GM19468 (cell line): ENCODE data around the gene ADAMTSL3.
"Not testable (repeated sequence)": the region's sequence is repeated elsewhere in the genome, so short reads cannot be mapped to it uniquely, and the experiment has no call there.

Experiments used
- ATAC-seq: cut with Tn5 transposase; IDR thresholded peaks from one replicate; pipeline ENCODE4 v1.9.1; 2021; ENCODE audit warnings: mild to moderate bottlenecking, moderate library complexity, moderate number of reproducible peaks; ENCODE audit not compliant: unreplicated experiment; ENCODE audit errors: extremely low read depth

Gene ADAMTSL3

DNA sequence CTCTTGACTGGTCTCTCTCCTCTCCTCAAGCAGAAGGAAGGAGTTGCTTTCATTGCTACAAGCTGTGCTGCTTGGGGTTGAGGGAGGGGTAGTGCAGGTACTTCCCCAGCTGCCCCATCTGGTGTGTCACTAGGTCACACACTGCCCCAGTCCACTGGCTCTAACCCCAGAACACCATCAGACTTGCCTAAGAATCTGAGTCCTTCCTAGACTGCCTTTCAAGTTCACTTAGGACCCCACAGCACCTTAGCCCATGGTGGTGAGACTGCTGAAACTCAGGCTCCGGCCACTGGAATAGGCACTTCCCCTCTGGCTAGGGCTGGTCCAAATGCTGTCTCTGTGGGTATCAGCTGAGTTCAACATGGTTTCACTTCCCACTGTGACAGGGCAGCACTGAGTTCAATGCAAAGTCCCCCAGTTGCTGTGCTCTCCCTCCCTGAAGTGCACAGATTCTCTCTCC is 301.9 kb downstream of the ADAMTSL3 start:
- peak; percentile 93 for ATAC-seq

DNA sequence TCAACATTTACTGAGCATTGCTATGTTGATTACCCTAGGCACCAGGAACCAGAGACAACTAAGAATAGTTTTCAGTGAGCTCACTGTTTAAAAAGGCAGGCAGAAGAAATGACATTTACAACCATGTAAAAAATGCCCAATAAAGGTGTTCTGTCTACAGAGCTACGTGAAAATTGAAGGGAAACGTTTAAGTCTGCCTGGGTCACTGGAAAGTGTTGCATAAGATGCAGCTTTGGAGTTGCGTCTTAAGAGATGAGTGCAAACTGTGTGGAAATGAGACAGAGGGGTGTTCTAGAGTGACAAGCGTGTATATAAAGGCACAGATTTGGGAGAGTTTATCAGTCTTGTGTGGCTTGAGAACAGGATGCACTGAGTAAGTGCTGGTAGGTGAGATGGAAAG is 303.0 kb downstream of the ADAMTSL3 start:
- no peak for ATAC-seq

GRCh38 chr15:83959477-83959876 is 305.6 kb downstream of the ADAMTSL3 start:
- no peak for ATAC-seq

- ATAC-seq: no peak
Observed at GRCh38 chr15:83960192-83960829, 306.4 kb downstream of the ADAMTSL3 start.

- no peak for ATAC-seq
Observed at GRCh38 chr15:83961311-83961710, 307.4 kb downstream of the ADAMTSL3 start.

DNA sequence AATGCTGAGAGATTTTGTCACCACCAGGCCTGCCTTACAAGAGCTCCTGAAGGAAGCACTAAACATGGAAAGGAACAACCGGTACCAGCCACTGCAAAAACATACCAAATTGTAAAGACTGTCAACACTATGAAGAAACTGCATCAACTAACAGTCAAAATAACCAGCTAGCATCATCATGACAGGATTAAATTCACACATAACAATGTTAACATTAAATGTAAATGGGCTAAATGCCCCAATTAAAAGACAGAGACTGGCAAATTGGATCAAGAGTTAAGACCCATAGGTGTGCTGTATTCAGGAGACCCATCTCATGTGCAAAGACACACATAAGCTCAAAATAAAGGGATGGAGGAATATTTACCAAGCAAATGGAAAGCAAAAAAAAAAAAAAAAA is 311.0 kb downstream of the ADAMTSL3 start:
- not testable (repeated sequence) for ATAC-seq

- ATAC-seq: no peak
Observed at GRCh38 chr15:83970295-83970890, 316.5 kb downstream of the ADAMTSL3 start.

DNA sequence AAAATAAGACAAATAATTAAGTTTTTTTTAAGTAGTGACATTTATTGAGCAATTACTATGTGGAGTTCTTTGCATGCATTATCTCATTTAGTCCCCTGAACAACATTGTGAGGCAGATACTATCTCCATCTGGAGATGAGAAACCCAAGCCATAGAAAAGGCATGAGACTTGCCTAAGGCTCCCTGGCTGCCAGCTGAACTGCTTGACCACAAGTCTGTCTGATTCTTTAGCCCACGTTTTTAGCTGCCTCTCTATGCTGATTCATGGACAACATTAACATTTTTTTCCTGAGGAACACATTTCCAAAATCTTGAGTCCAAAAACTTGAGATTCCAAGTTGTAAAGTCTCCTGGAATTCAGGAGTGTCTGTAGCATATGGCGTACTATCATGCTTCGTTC is 318.1 kb downstream of the ADAMTSL3 start:
- ATAC-seq: no peak

- ATAC-seq: no peak
Observed at GRCh38 chr15:83973816-83974215, 319.9 kb downstream of the ADAMTSL3 start.

- no peak for ATAC-seq
Observed at GRCh38 chr15:83977992-83978391, 324.1 kb downstream of the ADAMTSL3 start.

DNA sequence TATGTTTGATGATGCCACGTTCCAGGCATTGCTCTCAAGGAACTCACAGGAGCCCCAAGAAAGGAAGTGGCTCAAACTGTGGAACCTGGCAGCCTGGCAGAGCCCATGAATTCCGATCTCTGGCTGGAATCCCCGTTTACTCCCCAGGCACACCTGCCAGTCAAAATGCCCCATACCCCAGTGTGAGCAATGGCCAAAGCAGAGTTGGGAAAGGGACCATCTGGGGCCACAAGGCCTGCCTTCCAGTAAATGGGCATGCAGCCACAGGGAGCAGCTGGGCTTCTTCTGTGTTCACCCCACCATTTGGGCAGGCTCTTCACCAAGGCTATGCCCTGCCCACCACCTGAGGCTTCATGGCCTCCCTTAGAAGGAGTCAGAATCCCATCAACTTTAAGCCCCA is 324.7 kb downstream of the ADAMTSL3 start:
- ATAC-seq: no peak

GRCh38 chr15:83980637-83981036 is 326.7 kb downstream of the ADAMTSL3 start:
- no peak for ATAC-seq

DNA sequence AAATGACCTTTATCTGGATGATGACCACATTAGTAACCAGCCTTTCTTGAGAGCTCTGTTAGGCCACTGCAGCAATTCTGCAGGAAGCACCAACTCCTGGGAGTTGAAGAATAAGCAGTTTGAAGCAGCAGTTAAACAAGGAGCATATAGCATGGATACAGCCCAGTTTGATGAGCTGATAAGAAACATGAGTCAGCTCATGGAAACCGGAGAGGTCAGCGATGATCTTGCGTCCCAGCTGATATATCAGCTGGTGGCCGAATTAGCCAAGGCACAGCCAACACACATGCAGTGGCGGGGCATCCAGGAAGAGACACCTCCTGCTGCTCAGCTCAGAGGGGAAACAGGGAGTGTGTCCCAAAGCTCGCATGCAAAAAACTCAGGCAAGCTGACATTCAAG is 328.8 kb downstream of the ADAMTSL3 start:
- ATAC-seq: no peak

- ATAC-seq: peak; percentile 37
Observed at GRCh38 chr15:83983634-83984458, 329.9 kb downstream of the ADAMTSL3 start.

- no peak for ATAC-seq
Observed at GRCh38 chr15:83984601-83985000, 330.7 kb downstream of the ADAMTSL3 start.

DNA sequence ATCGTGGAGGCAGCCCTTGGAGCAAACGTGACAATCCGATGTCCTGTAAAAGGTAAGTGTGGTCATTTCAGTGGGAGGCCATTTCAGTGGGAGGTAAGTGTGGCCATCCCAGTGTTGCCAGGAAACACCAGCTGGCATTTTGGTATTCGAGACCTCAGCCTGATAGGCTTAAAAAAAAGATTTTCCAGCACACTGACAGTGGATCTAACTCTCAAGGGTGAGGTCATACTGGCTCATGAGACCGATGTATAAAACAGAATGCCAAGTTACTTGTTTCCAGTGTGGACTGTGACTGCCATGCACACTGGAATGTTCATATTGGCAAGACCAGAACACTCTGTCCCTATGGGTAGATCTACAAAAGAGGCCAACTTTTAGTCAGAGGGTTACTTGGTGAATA is 337.2 kb downstream of the ADAMTSL3 start:
- ATAC-seq: no peak

DNA sequence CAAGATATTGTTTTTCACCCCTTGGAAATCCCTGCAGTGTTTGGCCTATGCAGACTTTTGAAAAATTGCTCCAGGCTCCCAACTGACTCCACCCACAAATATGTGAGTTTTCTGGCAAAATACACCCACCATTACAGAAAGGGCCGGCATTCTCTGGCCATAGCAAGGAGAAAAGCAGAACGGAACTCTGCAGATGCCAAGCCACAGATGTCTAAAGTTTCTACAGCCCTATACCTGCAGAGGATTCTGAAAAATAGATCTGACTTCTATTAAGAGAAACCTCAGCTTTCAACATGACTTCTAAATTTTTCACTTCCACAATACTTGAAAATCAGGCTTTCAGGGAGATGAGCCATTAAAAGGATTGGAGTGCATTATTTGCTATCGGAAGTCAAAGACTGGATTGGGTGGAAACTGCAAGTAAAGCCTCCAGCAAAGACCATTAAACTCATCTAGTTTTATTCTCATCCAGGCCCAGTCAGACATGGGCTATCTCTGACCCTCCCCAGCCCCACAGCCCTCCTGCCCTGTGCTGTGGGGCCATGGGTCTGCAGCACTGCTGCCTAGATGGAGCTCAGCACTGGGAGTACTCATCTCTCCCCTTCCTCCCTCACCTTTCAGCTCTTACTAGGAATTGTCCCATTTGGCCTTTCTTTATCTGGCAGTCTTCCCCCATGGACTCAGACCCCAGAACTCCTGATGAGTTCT is 338.6 kb downstream of the ADAMTSL3 start:
- ATAC-seq: peak; percentile 30

DNA sequence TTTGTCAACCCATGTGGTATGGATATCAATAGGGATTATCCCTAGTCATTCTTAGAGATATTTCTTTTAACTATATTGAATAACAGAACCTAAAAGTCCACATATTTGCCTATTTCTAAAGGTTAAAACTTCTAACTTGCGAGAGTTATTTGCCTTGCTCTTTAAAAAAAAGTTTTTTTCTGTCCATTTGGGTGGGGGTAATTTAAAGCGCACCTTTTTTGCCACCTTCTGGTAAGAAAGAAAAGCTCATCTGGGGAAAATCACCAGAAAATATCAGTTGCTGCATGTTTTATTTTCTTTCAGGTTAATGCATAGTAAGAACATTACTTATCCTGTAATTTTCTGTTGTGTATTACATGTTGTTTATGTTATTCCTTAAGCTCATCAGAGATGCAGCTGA is 339.7 kb downstream of the ADAMTSL3 start:
- ATAC-seq: no peak

DNA sequence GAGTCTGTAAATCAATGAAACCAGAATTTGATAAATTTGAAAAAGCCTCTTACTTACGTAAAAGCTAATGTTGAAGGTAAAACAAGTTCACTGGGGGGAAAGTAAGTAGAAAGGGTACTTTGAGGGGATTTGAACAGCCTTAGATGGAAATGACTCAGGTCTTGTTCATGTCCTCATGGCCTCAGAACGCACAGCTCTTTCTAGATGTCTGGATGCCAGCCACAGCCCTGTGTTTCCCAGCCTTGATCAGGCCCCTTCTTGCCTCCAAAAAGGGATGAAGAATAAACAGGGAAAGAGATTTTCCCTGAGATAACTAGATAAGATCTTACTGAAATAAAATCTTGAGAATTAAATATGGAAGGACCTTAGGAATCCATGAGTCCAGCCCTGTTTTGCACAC is 344.6 kb downstream of the ADAMTSL3 start:
- ATAC-seq: no peak

GRCh38 chr15:83999396-84000135 is 345.6 kb downstream of the ADAMTSL3 start:
- no peak for ATAC-seq
